HEK293T (cell line): Measurements from ENCODE around the gene CAMK1D.

ENCODE experiments used
- CTBP1 ChIP-seq: fragments of 450-650 bp; IDR thresholded peaks from 2 replicates; pipeline ENCODE4 v1.6.1; 2016; ENCODE audit warnings: borderline replicate concordance
- LEF1 ChIP-seq: fragments of 450-650 bp; IDR thresholded peaks from 2 replicates; pipeline ENCODE4 v1.6.1; 2017; ENCODE audit warnings: mild to moderate bottlenecking, borderline replicate concordance
- SUZ12 ChIP-seq: fragments of 450-650 bp; IDR thresholded peaks from 2 replicates; pipeline ENCODE4 v1.6.1; 2016; ENCODE audit warnings: mild to moderate bottlenecking
- ZNF384 ChIP-seq: fragments of 450-650 bp; IDR thresholded peaks from 2 replicates; pipeline ENCODE4 v1.6.1; 2016
- TF ChIP-seq, protein P1 (sequence below): fragments of 450-650 bp; IDR thresholded peaks from 2 replicates; pipeline ENCODE4 v1.6.1; 2016

DNA sequence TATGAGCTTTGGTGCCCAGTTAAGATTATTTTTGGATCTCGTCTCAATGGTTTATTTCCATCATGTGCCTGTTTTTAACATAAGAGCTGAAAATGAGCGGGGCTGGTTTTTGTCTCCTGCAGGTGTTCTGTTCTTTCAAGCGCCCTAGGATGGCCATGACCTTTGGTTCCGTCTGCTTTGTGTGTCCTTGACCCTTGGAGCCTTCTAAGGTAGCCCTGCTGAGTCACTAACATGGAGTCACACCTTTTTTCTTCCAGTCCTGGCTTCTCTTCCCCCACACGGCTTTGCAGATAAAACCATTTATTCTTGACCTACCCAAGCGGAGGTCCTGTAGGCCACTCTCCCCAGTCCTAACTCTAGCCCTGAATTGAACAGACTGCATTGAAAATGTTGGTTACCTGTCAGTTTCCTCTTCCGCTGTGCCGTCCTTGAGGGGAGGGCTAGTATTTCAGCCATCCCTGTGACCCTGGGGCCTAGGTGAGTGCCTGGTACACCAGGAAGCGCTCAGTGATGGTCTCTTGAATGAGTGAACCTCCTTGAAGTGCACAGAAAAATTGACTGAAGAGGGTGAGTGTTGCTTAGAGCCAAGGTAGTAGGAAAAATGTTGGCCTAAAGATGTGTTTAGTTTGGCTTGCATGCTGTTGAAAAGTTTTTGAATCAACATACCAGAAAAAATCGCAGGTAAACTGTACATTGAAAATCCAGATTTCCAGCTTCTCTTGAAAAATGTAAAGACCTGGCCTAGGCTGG lies 48.0 kb downstream of the CAMK1D start:
- TF ChIP-seq, protein P1, sequence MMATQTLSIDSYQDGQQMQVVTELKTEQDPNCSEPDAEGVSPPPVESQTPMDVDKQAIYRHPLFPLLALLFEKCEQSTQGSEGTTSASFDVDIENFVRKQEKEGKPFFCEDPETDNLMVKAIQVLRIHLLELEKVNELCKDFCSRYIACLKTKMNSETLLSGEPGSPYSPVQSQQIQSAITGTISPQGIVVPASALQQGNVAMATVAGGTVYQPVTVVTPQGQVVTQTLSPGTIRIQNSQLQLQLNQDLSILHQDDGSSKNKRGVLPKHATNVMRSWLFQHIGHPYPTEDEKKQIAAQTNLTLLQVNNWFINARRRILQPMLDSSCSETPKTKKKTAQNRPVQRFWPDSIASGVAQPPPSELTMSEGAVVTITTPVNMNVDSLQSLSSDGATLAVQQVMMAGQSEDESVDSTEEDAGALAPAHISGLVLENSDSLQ = no peak
- no peak for TF ChIP-seq SUZ12
- TF ChIP-seq LEF1 = no peak
- TF ChIP-seq CTBP1 = no peak
- TF ChIP-seq ZNF384 = no peak
